Endothelial cell (in vitro differentiated cells): ENCODE data around the gene TMEM239. TPM values are rescaled to one million over a fixed set of nuclear protein-coding genes. Genes with fewer than 3 reads are reported as not detected.

ENCODE experiments used
- DNase-seq: peaks from one replicate; pipeline ENCODE4 v3.0.0; 2021; ENCODE audit warnings: low spot score
- H3K27ac Mint-ChIP-seq: one replicate; pipeline ENCODE4 v1.8.0; 2021; ENCODE audit warnings: mixed read lengths, inconsistent platforms; ENCODE audit not compliant: unreplicated experiment
- H3K27me3 Mint-ChIP-seq: one replicate; pipeline ENCODE4 v1.8.0; 2021; ENCODE audit warnings: mild to moderate bottlenecking, moderate library complexity, mixed read lengths, inconsistent platforms; ENCODE audit not compliant: unreplicated experiment
- H3K36me3 Mint-ChIP-seq: one replicate; pipeline ENCODE4 v1.8.0; 2021; ENCODE audit warnings: mild to moderate bottlenecking, low read depth, mixed read lengths, inconsistent platforms; ENCODE audit not compliant: unreplicated experiment
- H3K4me1 Mint-ChIP-seq: one replicate; pipeline ENCODE4 v1.8.0; 2021; ENCODE audit warnings: mild to moderate bottlenecking, mixed read lengths, inconsistent platforms; ENCODE audit not compliant: unreplicated experiment
- H3K4me3 Mint-ChIP-seq: one replicate; pipeline ENCODE4 v1.8.0; 2021; ENCODE audit warnings: mild to moderate bottlenecking, mixed read lengths, inconsistent platforms; ENCODE audit not compliant: unreplicated experiment
- H3K9me3 Mint-ChIP-seq: one replicate; pipeline ENCODE4 v1.8.0; 2021; ENCODE audit warnings: mixed read lengths, inconsistent platforms; ENCODE audit not compliant: unreplicated experiment
- total RNA-seq: library from RNA; stranded (reverse); fragmentation: NEBNext Ultra II Directional; extraction: Animal tissue kit (Norgen Biotek cat#: 25700); gene quantifications from one replicate; pipeline ENCODE4 v1.2.1, GENCODE V29; 2021; ENCODE audit not compliant: unreplicated experiment
- TF ChIP-seq, protein P1 (sequence below): fragments of 200-600 bp; sonication (generic); IDR thresholded peaks from one replicate; pipeline ENCODE4 v1.5.0; 2021; ENCODE audit warnings: antibody characterized with exemption; ENCODE audit not compliant: unreplicated experiment

TMEM239 gene
- total RNA-seq, 1 donor from 2014 or later = not detected

DNA sequence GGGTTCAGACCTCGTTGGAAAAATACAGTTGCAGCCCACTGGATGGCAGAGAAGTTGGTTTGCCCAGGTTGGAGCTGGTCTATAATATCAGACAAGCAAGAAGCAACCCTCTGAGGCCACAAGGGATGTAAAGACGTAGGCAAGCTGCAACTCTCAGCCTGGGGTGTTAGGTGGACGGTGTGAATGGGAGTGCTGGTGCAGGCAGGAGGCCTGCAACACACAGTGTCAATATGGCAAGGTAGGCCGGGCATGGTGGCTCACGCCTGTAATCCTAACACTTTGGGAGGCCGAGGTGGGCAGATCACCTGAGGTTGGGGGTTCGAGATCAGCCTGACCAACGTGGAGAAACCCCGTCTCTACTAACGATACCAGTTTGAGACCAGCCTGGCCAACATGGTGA, 34.9 kb downstream of the TMEM239 start:
- DNase-seq = no peak

DNA sequence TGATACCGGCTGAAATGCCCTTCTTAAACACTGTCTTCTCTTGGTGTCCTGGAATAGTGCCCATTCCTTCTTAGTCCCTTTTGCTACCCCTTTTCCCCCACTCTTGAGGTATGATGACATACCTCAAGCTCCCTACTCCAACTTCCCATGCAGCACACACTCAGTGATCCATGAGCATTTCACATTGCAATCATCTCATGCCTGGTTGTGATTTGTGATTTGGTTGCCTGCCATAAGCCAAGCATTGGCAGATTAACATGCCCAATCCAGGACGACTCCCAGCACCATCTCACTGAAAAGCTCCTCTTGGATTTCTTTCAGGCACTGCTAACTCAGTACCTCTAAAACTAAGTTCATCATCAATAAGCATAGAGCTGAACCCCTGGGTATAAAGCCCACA, 42.4 kb downstream of the TMEM239 start:
- TF ChIP-seq, protein P1, sequence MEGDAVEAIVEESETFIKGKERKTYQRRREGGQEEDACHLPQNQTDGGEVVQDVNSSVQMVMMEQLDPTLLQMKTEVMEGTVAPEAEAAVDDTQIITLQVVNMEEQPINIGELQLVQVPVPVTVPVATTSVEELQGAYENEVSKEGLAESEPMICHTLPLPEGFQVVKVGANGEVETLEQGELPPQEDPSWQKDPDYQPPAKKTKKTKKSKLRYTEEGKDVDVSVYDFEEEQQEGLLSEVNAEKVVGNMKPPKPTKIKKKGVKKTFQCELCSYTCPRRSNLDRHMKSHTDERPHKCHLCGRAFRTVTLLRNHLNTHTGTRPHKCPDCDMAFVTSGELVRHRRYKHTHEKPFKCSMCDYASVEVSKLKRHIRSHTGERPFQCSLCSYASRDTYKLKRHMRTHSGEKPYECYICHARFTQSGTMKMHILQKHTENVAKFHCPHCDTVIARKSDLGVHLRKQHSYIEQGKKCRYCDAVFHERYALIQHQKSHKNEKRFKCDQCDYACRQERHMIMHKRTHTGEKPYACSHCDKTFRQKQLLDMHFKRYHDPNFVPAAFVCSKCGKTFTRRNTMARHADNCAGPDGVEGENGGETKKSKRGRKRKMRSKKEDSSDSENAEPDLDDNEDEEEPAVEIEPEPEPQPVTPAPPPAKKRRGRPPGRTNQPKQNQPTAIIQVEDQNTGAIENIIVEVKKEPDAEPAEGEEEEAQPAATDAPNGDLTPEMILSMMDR = no peak
- no peak for DNase-seq
- H3K36me3 Mint-ChIP-seq = peaks cover 6% of the 10 kb centered on the region
- no peaks in the 10 kb centered on the region for H3K4me1 Mint-ChIP-seq
- no peaks in the 10 kb centered on the region for H3K9me3 Mint-ChIP-seq
- peaks cover 4% of the 10 kb centered on the region for H3K27me3 Mint-ChIP-seq
- H3K4me3 Mint-ChIP-seq = no peak overlapping the region
- H3K27ac Mint-ChIP-seq = no peak overlapping the region

More for the DNA sequence above, 34.9 kb downstream of the TMEM239 start:
- no peak overlapping the region for H3K27ac Mint-ChIP-seq
- H3K9me3 Mint-ChIP-seq = no peaks in the 10 kb centered on the region
- no peaks in the 10 kb centered on the region for H3K36me3 Mint-ChIP-seq
- H3K4me3 Mint-ChIP-seq = no peak overlapping the region
- H3K27me3 Mint-ChIP-seq = no peaks in the 10 kb centered on the region
- TF ChIP-seq, protein P1 = no peak
- H3K4me1 Mint-ChIP-seq = no peaks in the 10 kb centered on the region

DNA sequence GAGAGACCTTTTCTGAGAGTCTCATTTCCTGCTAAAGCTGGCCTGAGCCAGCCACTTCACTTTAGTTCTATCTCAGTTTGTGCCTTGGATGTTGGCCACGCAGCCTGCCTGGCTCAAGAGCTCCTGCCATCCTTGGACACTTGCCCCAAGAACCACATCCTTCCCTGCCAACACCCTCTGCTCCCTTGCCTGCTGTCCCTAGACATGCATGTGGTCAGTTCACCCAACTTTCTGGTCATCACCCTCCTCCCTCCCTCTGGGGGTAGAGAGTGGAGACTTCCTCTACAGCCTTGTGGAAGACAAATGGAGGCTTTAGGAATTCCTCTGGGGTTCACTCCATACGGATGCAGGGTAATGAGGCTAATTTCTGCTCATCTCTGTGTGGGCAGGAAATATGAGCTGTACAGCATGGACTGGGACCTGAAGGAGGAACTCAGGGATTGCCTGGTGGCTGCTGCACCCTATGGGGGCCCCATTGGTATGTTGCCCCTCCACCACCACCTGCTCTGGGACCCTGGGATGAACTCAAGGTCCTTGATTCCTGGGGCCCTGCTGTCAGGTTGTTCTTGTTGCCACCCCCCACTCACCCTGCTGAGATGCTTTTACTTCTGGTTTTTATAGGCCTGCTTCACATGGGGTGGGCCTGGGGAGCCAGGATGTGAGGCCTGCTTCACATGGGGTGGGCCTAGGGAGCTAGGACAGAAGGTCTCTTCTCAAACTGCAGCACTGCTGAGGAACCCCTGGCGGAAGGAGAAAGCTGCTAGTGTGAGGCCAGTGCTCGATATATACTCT, 43.4 kb downstream of the TMEM239 start:
- Mint-ChIP-seq H3K4me3 (no peak overlapping the region), H3K9me3 (no peaks in the 10 kb centered on the region), H3K27me3 (peaks cover 4% of the 10 kb centered on the region), H3K36me3 (peaks cover 6% of the 10 kb centered on the region), H3K4me1 (no peaks in the 10 kb centered on the region), H3K27ac (no peak overlapping the region)
- TF ChIP-seq, protein P1 = no peak
- no peak for DNase-seq

DNA sequence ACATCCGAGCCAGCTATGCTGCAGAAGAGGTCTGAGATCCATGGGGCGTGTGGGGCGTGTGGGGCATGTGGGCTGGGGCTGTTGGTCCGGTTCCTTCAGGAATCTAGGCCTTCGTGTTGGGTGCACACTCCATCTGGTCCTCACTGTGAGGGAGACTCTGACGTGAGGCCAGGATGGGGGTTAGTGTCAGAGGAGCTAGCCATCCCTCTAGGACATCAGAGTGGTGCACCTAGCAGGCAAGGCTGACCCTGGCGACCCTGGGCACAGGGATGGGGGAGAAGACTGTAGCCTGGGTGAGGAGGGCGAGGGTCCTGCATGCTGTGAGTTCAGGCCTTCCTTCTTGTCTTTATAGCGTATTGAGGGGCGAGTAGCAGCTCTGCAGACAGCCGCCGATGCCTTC, 48.5 kb downstream of the TMEM239 start:
- no peak overlapping the region for H3K4me3 Mint-ChIP-seq
- no peaks in the 10 kb centered on the region for H3K9me3 Mint-ChIP-seq
- H3K36me3 Mint-ChIP-seq = peaks cover 6% of the 10 kb centered on the region

DNA sequence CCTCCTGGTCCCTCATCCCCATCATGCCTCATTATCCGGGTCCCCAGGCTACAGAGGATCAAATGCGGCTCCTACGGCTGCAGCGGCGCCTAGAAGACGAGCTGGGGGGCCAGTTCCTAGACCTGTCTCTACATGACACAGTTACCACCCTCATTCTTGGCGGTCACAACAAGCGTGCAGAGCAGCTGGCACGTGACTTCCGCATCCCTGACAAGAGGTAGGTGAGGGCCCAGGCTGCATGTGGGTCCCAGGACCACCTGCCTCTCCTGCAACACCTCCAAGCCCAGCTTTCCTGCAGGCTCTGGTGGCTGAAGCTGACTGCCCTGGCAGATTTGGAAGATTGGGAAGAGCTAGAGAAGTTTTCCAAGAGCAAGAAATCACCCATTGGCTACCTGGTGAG, 48.9 kb downstream of the TMEM239 start:
- peaks cover 7% of the 10 kb centered on the region for H3K27me3 Mint-ChIP-seq
- DNase-seq = no peak
- peaks cover 3% of the 10 kb centered on the region for H3K4me1 Mint-ChIP-seq
- no peak overlapping the region for H3K4me3 Mint-ChIP-seq
- no peaks in the 10 kb centered on the region for H3K9me3 Mint-ChIP-seq
- H3K27ac Mint-ChIP-seq = no peak overlapping the region
- TF ChIP-seq, protein P1 = no peak
- peaks cover 6% of the 10 kb centered on the region for H3K36me3 Mint-ChIP-seq

More for the DNA sequence above, 48.5 kb downstream of the TMEM239 start:
- DNase-seq = no peak
- TF ChIP-seq, protein P1 = no peak
- Mint-ChIP-seq H3K27ac (no peak overlapping the region), H3K27me3 (peaks cover 7% of the 10 kb centered on the region), H3K4me1 (peaks cover 3% of the 10 kb centered on the region)
